K562 (cell line): Measurements from ENCODE around the gene BORCS5. TPM values are rescaled to one million over a fixed set of nuclear protein-coding genes. Genes with fewer than 3 reads are reported as not detected.

Experiments
- ATAC-seq: fragments of 200-7000 bp; cut with Tn5 transposase; 3 replicates; pipeline ENCODE4 v1.9.1; 2020; ENCODE audit warnings: moderate library complexity
- BruUV-seq: library from RNA; stranded (reverse); fragments of 400-500 nt; replicated peaks from 2 replicates; lab custom pipeline; 2021; lab: Mats Ljungman, UMichigan
- CTCF ChIA-PET: fragments of 300-600 bp; formaldehyde crosslinking; extraction: SDS; loops from one replicate; lab custom pipeline; 2021; ENCODE audit warnings: low intra/inter-chr PET ratio; lab: Yijun Ruan, JAX
- POLR2A ChIA-PET: fragments of 300-600, 350-650 bp; sonication (Branson Sonifier 250); formaldehyde crosslinking; extraction: SDS; loops from one replicate; lab custom pipeline; 2021; ENCODE audit warnings: antibody characterized with exemption, inconsistent platforms; lab: Yijun Ruan, JAX
- DNase-seq, 4 experiments: peaks; one replicate each; pipeline versions ENCODE4 v3.0.0 to v3.0.0-alpha.2; 2011 to 2018; ENCODE audit warnings: low spot score in 3 of 4, mixed read lengths in 3 of 4; ENCODE audit errors: extremely low read depth in 1 of 4
- FAIRE-seq: peaks from 2 replicates; lab custom pipeline; 2011; peaks lifted over from hg19 to GRCh38; lab: Jason Lieb, UNC
- H2AFZ ChIP-seq: 2 replicates; pipeline ENCODE4 v1.6.0; 2011; ENCODE audit warnings: low read depth, low read length, control low read depth, inconsistent platforms
- H3K27ac ChIP-seq: fragments of 200-600 bp; 3 replicates; pipeline ENCODE4 v1.8.0; 2011; ENCODE audit warnings: low read depth, mild to moderate bottlenecking, control low read depth, inconsistent platforms, low read length, moderate library complexity, mixed read lengths; ENCODE audit errors: extremely low read depth
- H3K27me3 ChIP-seq, 2 experiments: fragments of 300-600 bp in 1 of 2; 2 replicates in 1 of 2; 3 replicates in 1 of 2; pipeline versions ENCODE4 v1.6.0 to v1.8.0; 2011; ENCODE audit warnings: inconsistent platforms in 2 of 2, low read length in 2 of 2, mild to moderate bottlenecking in 1 of 2, mixed read lengths in 1 of 2, moderate library complexity in 1 of 2; ENCODE audit not compliant: control insufficient read depth in 2 of 2, insufficient read depth in 2 of 2
- H3K36me3 ChIP-seq: fragments of 300-600 bp; 3 replicates; pipeline ENCODE4 v1.8.0; 2011; ENCODE audit warnings: mild to moderate bottlenecking, low read length, inconsistent platforms; ENCODE audit not compliant: control insufficient read depth, insufficient read depth
- H3K4me1 ChIP-seq, 2 experiments: fragments of 200-600 bp in 1 of 2; replicated peaks in 1 of 2; 2 replicates in 1 of 2; 3 replicates in 1 of 2; pipeline versions ENCODE4 v1.5.1 to v1.8.0; 2011; ENCODE audit warnings: inconsistent platforms in 2 of 2, low read length in 2 of 2, mild to moderate bottlenecking in 1 of 2, mixed read lengths in 1 of 2, moderate library complexity in 1 of 2; ENCODE audit not compliant: control insufficient read depth in 2 of 2, insufficient read depth in 2 of 2
- H3K4me2 ChIP-seq: 2 replicates; pipeline ENCODE4 v1.6.1; 2011; ENCODE audit warnings: low read length, control low read depth, inconsistent platforms, mixed read lengths; ENCODE audit not compliant: insufficient read depth
- H3K4me3 ChIP-seq: fragments of 200-600 bp; sonication (generic), shearing (Covaris generic); 2 replicates; pipeline ENCODE4 v1.5.1; 2016; ENCODE audit warnings: control low read depth, inconsistent platforms
- H3K79me2 ChIP-seq: fragments of 200-600 bp; 3 replicates; pipeline ENCODE4 v1.8.0; 2011; ENCODE audit warnings: low read length, inconsistent platforms; ENCODE audit not compliant: control insufficient read depth, insufficient read depth
- H3K9ac ChIP-seq, 2 experiments: 2 replicates each; pipeline versions ENCODE4 v1.6.0 to v1.6.1; 2011; ENCODE audit warnings: low read depth in 2 of 2, low read length in 2 of 2, control low read depth in 1 of 2, inconsistent platforms in 1 of 2, mild to moderate bottlenecking in 1 of 2, mixed read lengths in 1 of 2; ENCODE audit not compliant: insufficient read depth in 1 of 2
- H3K9me1 ChIP-seq: one replicate; pipeline ENCODE4 v1.6.0; 2011; ENCODE audit warnings: inconsistent platforms, mild to moderate bottlenecking, low read length, moderate library complexity; ENCODE audit not compliant: control insufficient read depth, insufficient read depth
- H3K9me3 ChIP-seq: replicated peaks from 2 replicates; pipeline ENCODE4 v1.5.1; 2011; ENCODE audit warnings: low read depth, low read length, inconsistent platforms; ENCODE audit not compliant: control insufficient read depth, insufficient read depth
- H4K20me1 ChIP-seq: replicated peaks from 2 replicates; pipeline ENCODE4 v1.6.1; 2011; ENCODE audit warnings: low read length, inconsistent platforms, mixed read lengths; ENCODE audit not compliant: control insufficient read depth, insufficient read depth
- CEBPB ChIP-seq: fragments of 450-650 bp; IDR thresholded peaks from 2 replicates; pipeline ENCODE4 v1.6.1; 2016; ENCODE audit warnings: missing genetic modification characterization, missing compliant biosample characterization
- E2F8 ChIP-seq: fragments of 450-650 bp; IDR thresholded peaks from 2 replicates; pipeline ENCODE4 v1.7.1; 2018; ENCODE audit warnings: mild to moderate bottlenecking, low read depth; ENCODE audit not compliant: partially characterized antibody
- NR2C2 ChIP-seq, 2 experiments: fragments of 200-800 bp in 1 of 2; sonication (Bioruptor generic) in 1 of 2; sonication (generic) in 1 of 2; formaldehyde crosslinking in 1 of 2; IDR thresholded peaks; 2 replicates each; pipeline versions ENCODE4 v1.6.1 to v1.8.0; 2016 to 2022; ENCODE audit warnings: mild to moderate bottlenecking in 1 of 2, missing compliant biosample characterization in 1 of 2, missing genetic modification characterization in 1 of 2, missing genetic modification reagents in 1 of 2
- PBX2 ChIP-seq, 2 experiments: IDR thresholded peaks in 1 of 2; conservative IDR thresholded peaks in 1 of 2; 2 replicates each; pipeline ENCODE4 v1.6.1; 2016; ENCODE audit warnings: low read depth in 2 of 2, mild to moderate bottlenecking in 1 of 2, missing compliant biosample characterization in 1 of 2, missing genetic modification characterization in 1 of 2, moderate library complexity in 1 of 2
- SMAD3 ChIP-seq: fragments of 450-650 bp; formaldehyde crosslinking; conservative IDR thresholded peaks from 2 replicates; pipeline ENCODE4 v1.4.0; 2020; ENCODE audit warnings: mild to moderate bottlenecking
- WGBS: fragments of 100-300 bp; shearing (Covaris generic); methylation state at CpG from one replicate; pipeline ENCODE4 v1.1.6; 2016; ENCODE audit warnings: low coverage, mixed read lengths; ENCODE audit not compliant: insufficient coverage; ENCODE audit errors: missing lambda C conversion rate; 5-methylcytosine and 5-hydroxymethylcytosine counted together
- in situ Hi-C: fragments of 300-500 bp; cut with MboI; formaldehyde crosslinking; loops from 4 replicates; pipeline ENCODE4 v1.15.0; 2018; ENCODE audit warnings: inconsistent platforms, mixed read lengths
- intact Hi-C: fragments of 100-400 bp; cut with micrococcal nuclease; formaldehyde crosslinking; loops from 2 replicates; pipeline ENCODE4 v1.14.2; 2022
- polyA plus RNA-seq, 8 experiments: library from polyadenylated mRNA; depleted of rRNA in 4 of 8; stranded (reverse) in 5 of 8; unstranded in 3 of 8; fragments of >200 nt; fragmentation: Nextera tagmentation in 2 of 8; fragmentation: Illumina TruSeq in 1 of 8; extraction: Ambion mirVana in 2 of 8; extraction: Trizol in 1 of 8; gene quantifications; 2 replicates each; pipeline versions ENCODE4 v1.2.1 to v1.2.3, GENCODE V29; 2011 to 2014; ENCODE audit warnings: inconsistent platforms in 1 of 8, missing spikeins in 1 of 8
- total RNA-seq, 7 experiments: library from RNA; depleted of rRNA in 6 of 7; stranded (reverse); fragments of >200 nt in 6 of 7; fragmentation: Illumina TruSeq in 2 of 7; extraction: Trizol in 2 of 7; gene quantifications; 2 replicates each; pipeline versions ENCODE4 v1.2.1 to v1.2.3, GENCODE V29; 2011 to 2021; ENCODE audit warnings: low replicate concordance in 1 of 7

The BORCS5 gene
- total and polyA plus RNA-seq, 9 of the 15 experiments (the other 6 are each of a cell fraction or from before 2014, with no cell fraction given) = 0.31 to 12.4 (median 6.6) TPM

GRCh38 chr12:12334367-12335040, 22.4 kb upstream of the BORCS5 start (continued):
- TF ChIP-seq SMAD3 (CRISPR knock-in tag) (no peak), NR2C2 (CRISPR knock-in tag; IDR thresholded peaks at IDR 0.05) (no peak), NR2C2 (tag; IDR thresholded peaks at IDR 0.05) (no peak), PBX2 (CRISPR knock-in tag; IDR thresholded peaks at IDR 0.05; ENCODE audit: low read depth) (0 out of 2 replicates have a peak, but pooled peaks have one; percentile 10), PBX2 (tag; conservative IDR thresholded peaks at IDR 0.05; ENCODE audit: low read depth) (peak; percentile 62)

GRCh38 chr12:12336049-12336411, 20.8 kb upstream of the BORCS5 start:
- no peak overlapping the region for H3K9ac ChIP-seq
- H3K9me1 ChIP-seq = no peaks in the 10 kb centered on the region
- H4K20me1 ChIP-seq = no peaks in the 10 kb centered on the region
- no peak overlapping the region for H3K27ac ChIP-seq
- TF ChIP-seq CEBPB (tag) (peak; percentile 44), E2F8 (no peak)
- no peak for ATAC-seq
- in situ Hi-C loops = loop anchor here (25.0 kb wide), 1 partner anchor 774 kb away; no protein-coding TSS in a partner anchor
- no peak overlapping the region for H3K4me3 ChIP-seq
- no peaks in the 10 kb centered on the region; a peak in 1 of 5 replicates for H3K4me1 ChIP-seq
- H3K4me2 ChIP-seq = no peak overlapping the region
- no peaks in the 10 kb centered on the region for H3K27me3 ChIP-seq
- H3K79me2 ChIP-seq = no peaks in the 10 kb centered on the region
- H3K36me3 ChIP-seq = no peaks in the 10 kb centered on the region
- ChIA-PET CTCF (no interaction called here), POLR2A (no interaction called here)
- BruUV-seq = no TSS peak
- DNase-seq = no peak
- FAIRE-seq = no peak
- 52% methylated on average over 3 of the region's 5 CpGs for WGBS
- H3K9me3 ChIP-seq = no peaks in the 10 kb centered on the region
- intact Hi-C loops = no loop called here
- H2AFZ ChIP-seq = no peak overlapping the region
